Neuronal stem cell (in vitro differentiated cells): Measurements from ENCODE around the gene CR1L.

ENCODE experiments used
- DNase-seq: peaks from one replicate; pipeline ENCODE4 v3.0.0-alpha.2; 2013; ENCODE audit warnings: low spot score
- H2AFZ ChIP-seq: one replicate; pipeline ENCODE4 v1.6.1; 2013; ENCODE audit warnings: mild to moderate bottlenecking, low read length, inconsistent platforms
- H2AK5ac ChIP-seq: 2 replicates; pipeline ENCODE4 v1.6.1; 2013; ENCODE audit warnings: low read depth, mild to moderate bottlenecking, inconsistent platforms, low read length, moderate library complexity, mixed read lengths
- H2BK120ac ChIP-seq: 2 replicates; pipeline ENCODE4 v1.6.1; 2013; ENCODE audit warnings: low read depth, mild to moderate bottlenecking, inconsistent platforms, low read length, moderate library complexity, mixed read lengths
- H2BK12ac ChIP-seq: one replicate; pipeline ENCODE4 v1.6.1; 2013; ENCODE audit warnings: low read length, inconsistent platforms
- H2BK15ac ChIP-seq: 2 replicates; pipeline ENCODE4 v1.6.1; 2013; ENCODE audit warnings: mild to moderate bottlenecking, low read length, inconsistent platforms, mixed read lengths
- H2BK5ac ChIP-seq: one replicate; pipeline ENCODE4 v1.6.1; 2013; ENCODE audit warnings: inconsistent platforms, mild to moderate bottlenecking, low read length, moderate library complexity
- H3K14ac ChIP-seq: one replicate; pipeline ENCODE4 v1.6.1; 2013; ENCODE audit warnings: low read length, inconsistent platforms
- H3K18ac ChIP-seq: 2 replicates; pipeline ENCODE4 v1.6.1; 2013; ENCODE audit warnings: low read length, inconsistent platforms
- H3K23ac ChIP-seq: 2 replicates; pipeline ENCODE4 v1.6.1; 2013; ENCODE audit warnings: low read depth, mild to moderate bottlenecking, mixed read lengths, low read length, inconsistent platforms; ENCODE audit not compliant: poor library complexity
- H3K27ac ChIP-seq: replicated peaks from 3 replicates; pipeline ENCODE4 v1.5.1; 2013; ENCODE audit warnings: low read length, inconsistent platforms
- H3K27me3 ChIP-seq, 3 experiments: 2 replicates each; pipeline ENCODE4 v1.6.1; 2013; ENCODE audit warnings: low read length in 3 of 3, mild to moderate bottlenecking in 2 of 3, inconsistent platforms in 1 of 3, low read depth in 1 of 3, mixed read lengths in 1 of 3, moderate library complexity in 1 of 3; ENCODE audit not compliant: control insufficient read depth in 3 of 3, insufficient read depth in 3 of 3
- H3K36me3 ChIP-seq, 2 donors: replicated peaks in 1 of 2; 2 replicates each; pipeline ENCODE4 v1.6.1; 2013; ENCODE audit warnings: low read length in 2 of 2; ENCODE audit not compliant: control insufficient read depth in 2 of 2, insufficient read depth in 2 of 2
- H3K4ac ChIP-seq: 2 replicates; pipeline ENCODE4 v1.6.1; 2013; ENCODE audit warnings: inconsistent platforms, mild to moderate bottlenecking, low read length, moderate library complexity
- H3K4me1 ChIP-seq, 2 donors: 1 replicate in 1 of 2; 2 replicates in 1 of 2; pipeline ENCODE4 v1.6.1; 2013; ENCODE audit warnings: low read length in 2 of 2, low read depth in 1 of 2; ENCODE audit not compliant: control insufficient read depth in 2 of 2, insufficient read depth in 1 of 2
- H3K4me2 ChIP-seq: one replicate; pipeline ENCODE4 v1.6.1; 2013; ENCODE audit warnings: mild to moderate bottlenecking, low read length, inconsistent platforms; ENCODE audit not compliant: insufficient read depth, poor library complexity, severe bottlenecking
- H3K4me3 ChIP-seq, 2 donors: 2 replicates each; pipeline ENCODE4 v1.5.1; 2013; ENCODE audit warnings: low read length in 2 of 2, mild to moderate bottlenecking in 2 of 2, inconsistent platforms in 1 of 2, moderate library complexity in 1 of 2
- H3K79me1 ChIP-seq: one replicate; pipeline ENCODE4 v1.6.1; 2013; ENCODE audit warnings: low read depth, mild to moderate bottlenecking, inconsistent platforms, low read length, moderate library complexity
- H3K9ac ChIP-seq: one replicate; pipeline ENCODE4 v1.6.1; 2013; ENCODE audit warnings: mild to moderate bottlenecking, low read depth, low read length, inconsistent platforms; ENCODE audit not compliant: poor library complexity
- H3K9me3 ChIP-seq, 2 donors: replicated peaks in 1 of 2; 2 replicates each; pipeline versions ENCODE3 to v1.6.1; 2013; ENCODE audit warnings: low read length in 2 of 2, mild to moderate bottlenecking in 2 of 2, inconsistent platforms in 1 of 2, low read depth in 1 of 2, mixed read lengths in 1 of 2, moderate library complexity in 1 of 2; ENCODE audit not compliant: control insufficient read depth in 2 of 2, insufficient read depth in 1 of 2
- H4K8ac ChIP-seq: one replicate; pipeline ENCODE4 v1.6.1; 2013; ENCODE audit warnings: low read depth, mild to moderate bottlenecking, inconsistent platforms, low read length, moderate library complexity
- H4K91ac ChIP-seq: one replicate; pipeline ENCODE4 v1.6.1; 2013; ENCODE audit warnings: low read length, low read depth, mild to moderate bottlenecking, inconsistent platforms; ENCODE audit not compliant: poor library complexity
- WGBS, 2 donors: extraction: QIAGEN DNeasy Blood & Tissue Kit; methylation state at CpG; one replicate each; pipeline ENCODE4 v1.1.7; 2013; ENCODE audit warnings: missing lambda C conversion rate in 2 of 2, mixed read lengths in 1 of 2; ENCODE audit not compliant: insufficient read length in 2 of 2, insufficient replicate concordance in 1 of 2; ENCODE audit errors: extremely low coverage in 2 of 2; 5-methylcytosine and 5-hydroxymethylcytosine counted together

The CR1L gene

GRCh38 chr1:207666342-207666741, 21.4 kb downstream of the CR1L start:
- H2AFZ ChIP-seq = no peak overlapping the region
- no peak overlapping the region for H3K27ac ChIP-seq
- no peak overlapping the region for H3K9ac ChIP-seq
- no peak overlapping the region for H4K91ac ChIP-seq
- no peak overlapping the region for H2AK5ac ChIP-seq
- DNase-seq = no peak
- H3K4me1 ChIP-seq = no peaks in the 10 kb centered on the region
- H2BK120ac ChIP-seq = no peak overlapping the region
- no peaks in the 10 kb centered on the region for H3K27me3 ChIP-seq
- H3K4me2 ChIP-seq = no peak overlapping the region
- no peak overlapping the region for H2BK12ac ChIP-seq
- no peak overlapping the region for H3K14ac ChIP-seq
- H3K79me1 ChIP-seq = no peaks in the 10 kb centered on the region
- no peak overlapping the region for H3K23ac ChIP-seq
- no peak overlapping the region for H3K4ac ChIP-seq
- no CpG with 5 or more reads among the region's 1 CpG for WGBS, 2 donors
- no peak overlapping the region for H3K4me3 ChIP-seq
- H2BK5ac ChIP-seq = no peak overlapping the region
- no peak overlapping the region for H3K18ac ChIP-seq
- no peaks in the 10 kb centered on the region for H3K36me3 ChIP-seq
- H3K9me3 ChIP-seq = no peaks in the 10 kb centered on the region
- no peak overlapping the region for H2BK15ac ChIP-seq
- no peak overlapping the region for H4K8ac ChIP-seq

- no peak overlapping the region for H2BK5ac ChIP-seq
- peak overlapping the region; percentile 89 for H3K23ac ChIP-seq
- H3K27ac ChIP-seq = no peak overlapping the region
- peak overlapping the region; percentile 44 for H3K9ac ChIP-seq
- H3K4me3 ChIP-seq = no peak overlapping the region
- no peak overlapping the region for H3K14ac ChIP-seq
- no peak overlapping the region for H3K4me2 ChIP-seq
- H3K27me3 ChIP-seq = no peaks in the 10 kb centered on the region
- H3K18ac ChIP-seq = peak overlapping the region; percentile 28
- no peaks in the 10 kb centered on the region for H3K79me1 ChIP-seq
- H2AK5ac ChIP-seq = no peak overlapping the region
- no peak overlapping the region for H2BK12ac ChIP-seq
- H3K36me3 ChIP-seq = no peaks in the 10 kb centered on the region
- no peak overlapping the region for H2AFZ ChIP-seq
- no CpG with 5 or more reads among the region's 44 CpGs for WGBS, 2 donors
- DNase-seq = no peak
- H3K4me1 ChIP-seq = no peaks in the 10 kb centered on the region
- H3K4ac ChIP-seq = no peak overlapping the region
- H2BK120ac ChIP-seq = no peak overlapping the region
- no peak overlapping the region for H4K91ac ChIP-seq
- no peak overlapping the region for H4K8ac ChIP-seq
- H3K9me3 ChIP-seq = no peaks in the 10 kb centered on the region
- no peak overlapping the region for H2BK15ac ChIP-seq
Observed at GRCh38 chr1:207669528-207670009, 24.6 kb downstream of the CR1L start.

GRCh38 chr1:207670192-207670591, 25.3 kb downstream of the CR1L start:
- H3K79me1 ChIP-seq = no peaks in the 10 kb centered on the region
- H3K9me3 ChIP-seq = no peaks in the 10 kb centered on the region
- no peak overlapping the region for H3K4me2 ChIP-seq
- H3K27ac ChIP-seq = no peak overlapping the region
- H2BK15ac ChIP-seq = no peak overlapping the region
- peak overlapping the region in 1 of 2 donors; percentile 35 for H3K4me3 ChIP-seq
- no peak overlapping the region for H4K8ac ChIP-seq
- H3K4ac ChIP-seq = no peak overlapping the region
- H3K9ac ChIP-seq = no peak overlapping the region
- no peaks in the 10 kb centered on the region for H3K4me1 ChIP-seq
- H2BK12ac ChIP-seq = no peak overlapping the region
- no peak overlapping the region for H3K23ac ChIP-seq
- DNase-seq = no peak
- no peak overlapping the region for H4K91ac ChIP-seq
- peaks cover 0 to 2% (median 0%) of the 10 kb centered on the region in 3 experiments for H3K27me3 ChIP-seq
- no peak overlapping the region for H3K18ac ChIP-seq
- WGBS, 2 donors = no CpG with 5 or more reads among the region's 3 CpGs
- H2AFZ ChIP-seq = no peak overlapping the region
- no peak overlapping the region for H2BK120ac ChIP-seq
- no peaks in the 10 kb centered on the region for H3K36me3 ChIP-seq
- no peak overlapping the region for H2BK5ac ChIP-seq
- H3K14ac ChIP-seq = no peak overlapping the region
- no peak overlapping the region for H2AK5ac ChIP-seq

- Histone ChIP-seq H2AFZ (no peak overlapping the region), H3K27me3 (peaks cover 0 to 2% (median 0%) of the 10 kb centered on the region in 3 experiments), H3K27ac (no peak overlapping the region), H3K4ac (no peak overlapping the region), H3K14ac (no peak overlapping the region), H3K4me1 (no peaks in the 10 kb centered on the region), H3K9me3 (no peaks in the 10 kb centered on the region), H2AK5ac (no peak overlapping the region), H3K4me3 (no peak overlapping the region), H3K36me3 (no peaks in the 10 kb centered on the region), H3K18ac (no peak overlapping the region), H4K91ac (no peak overlapping the region), H3K79me1 (no peaks in the 10 kb centered on the region), H2BK5ac (no peak overlapping the region), H4K8ac (no peak overlapping the region), H3K9ac (no peak overlapping the region), H2BK12ac (no peak overlapping the region), H3K23ac (no peak overlapping the region), H2BK120ac (no peak overlapping the region), H3K4me2 (no peak overlapping the region), H2BK15ac (no peak overlapping the region)
- no peak for DNase-seq
- WGBS, 2 donors = no CpG with 5 or more reads among the region's 3 CpGs
Observed at GRCh38 chr1:207670997-207671396, 26.1 kb downstream of the CR1L start.
